Neural cell (in vitro differentiated cells): Measurements from ENCODE around the gene FLII.

ENCODE experiments used
- EP300 ChIP-seq: fragments of 450-650 bp; conservative IDR thresholded peaks from 2 replicates; pipeline ENCODE4 v1.6.1; 2014; ENCODE audit warnings: antibody characterized with exemption, mild to moderate bottlenecking, moderate library complexity; ENCODE audit not compliant: poor library complexity, severe bottlenecking
- EZH2 ChIP-seq: fragments of 200-600, 300-800 bp; shearing (Covaris generic), sonication (generic); IDR thresholded peaks from 2 replicates; pipeline ENCODE4 v1.6.1; 2014; ENCODE audit warnings: antibody characterized with exemption, low read length, borderline replicate concordance, mild to moderate bottlenecking; ENCODE audit not compliant: insufficient read depth, poor library complexity, severe bottlenecking
- RAD21 ChIP-seq: fragments of 450-650 bp; conservative IDR thresholded peaks from 2 replicates; pipeline ENCODE4 v1.6.1; 2014; ENCODE audit warnings: antibody characterized with exemption, mild to moderate bottlenecking, moderate library complexity
- TAF1 ChIP-seq: IDR thresholded peaks from 2 replicates; pipeline ENCODE4 v1.6.1; 2012; ENCODE audit warnings: low read depth
- TF ChIP-seq, protein P1 (sequence below): fragments of 450-650 bp; IDR thresholded peaks from 2 replicates; pipeline ENCODE4 v1.5.1; 2014; ENCODE audit warnings: antibody characterized with exemption, mild to moderate bottlenecking, moderate library complexity; ENCODE audit not compliant: poor library complexity, severe bottlenecking

DNA sequence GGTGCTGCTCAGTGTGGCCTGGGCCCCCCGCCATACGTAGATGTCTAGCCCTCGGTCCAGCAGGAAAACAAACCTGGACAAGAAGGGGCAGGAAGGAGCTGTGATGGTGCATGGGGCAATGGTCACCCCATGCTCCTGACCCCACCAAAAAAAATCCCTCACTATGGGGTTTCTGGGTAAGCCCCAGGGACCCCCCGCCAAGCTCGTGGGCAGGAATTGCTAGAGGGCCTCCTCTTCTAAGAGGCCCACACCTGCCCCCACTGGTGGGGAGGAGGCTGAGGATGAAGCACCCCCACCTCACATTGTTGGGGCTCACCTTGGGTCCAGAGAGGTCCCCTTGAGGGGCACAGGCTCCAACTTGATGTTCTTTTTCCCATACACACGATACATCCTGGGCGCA, 9.7 kb downstream of the FLII start:
- TF ChIP-seq, protein P1, sequence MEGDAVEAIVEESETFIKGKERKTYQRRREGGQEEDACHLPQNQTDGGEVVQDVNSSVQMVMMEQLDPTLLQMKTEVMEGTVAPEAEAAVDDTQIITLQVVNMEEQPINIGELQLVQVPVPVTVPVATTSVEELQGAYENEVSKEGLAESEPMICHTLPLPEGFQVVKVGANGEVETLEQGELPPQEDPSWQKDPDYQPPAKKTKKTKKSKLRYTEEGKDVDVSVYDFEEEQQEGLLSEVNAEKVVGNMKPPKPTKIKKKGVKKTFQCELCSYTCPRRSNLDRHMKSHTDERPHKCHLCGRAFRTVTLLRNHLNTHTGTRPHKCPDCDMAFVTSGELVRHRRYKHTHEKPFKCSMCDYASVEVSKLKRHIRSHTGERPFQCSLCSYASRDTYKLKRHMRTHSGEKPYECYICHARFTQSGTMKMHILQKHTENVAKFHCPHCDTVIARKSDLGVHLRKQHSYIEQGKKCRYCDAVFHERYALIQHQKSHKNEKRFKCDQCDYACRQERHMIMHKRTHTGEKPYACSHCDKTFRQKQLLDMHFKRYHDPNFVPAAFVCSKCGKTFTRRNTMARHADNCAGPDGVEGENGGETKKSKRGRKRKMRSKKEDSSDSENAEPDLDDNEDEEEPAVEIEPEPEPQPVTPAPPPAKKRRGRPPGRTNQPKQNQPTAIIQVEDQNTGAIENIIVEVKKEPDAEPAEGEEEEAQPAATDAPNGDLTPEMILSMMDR: no peak
- no peak for TF ChIP-seq EZH2
- TF ChIP-seq RAD21: no peak
- no peak for TF ChIP-seq EP300
- TF ChIP-seq TAF1: no peak
